Erythroblast (primary cell): ENCODE results near the gene CENATAC.

Experiments used
- GATA1 ChIP-seq: IDR thresholded peaks from 2 replicates; pipeline ENCODE4 v1.6.1; 2011; ENCODE audit warnings: low read depth, mild to moderate bottlenecking, control low read depth, low read length, moderate library complexity
- POLR2A ChIP-seq: IDR thresholded peaks from 2 replicates; pipeline ENCODE4 v1.6.1; 2011; ENCODE audit warnings: mild to moderate bottlenecking, low read length

GRCh38 chr11:119023741-119024140 lies 25.8 kb downstream of the CENATAC start:
- TF ChIP-seq POLR2A (no peak), GATA1 (no peak)
